Endothelial cell of umbilical vein (primary cell): ENCODE results near the gene KXD1.

Experiments
- CTCF ChIP-seq, 2 donors: IDR thresholded peaks; 1 replicate in 1 of 2; 2 replicates in 1 of 2; pipeline ENCODE4 v1.5.1; 2011; ENCODE audit warnings: low read length in 2 of 2, mild to moderate bottlenecking in 2 of 2, moderate library complexity in 2 of 2, control low read depth in 1 of 2, inconsistent platforms in 1 of 2, low read depth in 1 of 2; ENCODE audit not compliant: insufficient read depth in 1 of 2; ENCODE audit errors: extremely low read depth in 1 of 2
- EZH2 ChIP-seq: IDR thresholded peaks from 2 replicates; pipeline ENCODE4 v1.6.1; 2012; ENCODE audit warnings: borderline replicate concordance, low read depth, mild to moderate bottlenecking, moderate library complexity, low read length, inconsistent platforms; ENCODE audit not compliant: severe bottlenecking
- JUN ChIP-seq: IDR thresholded peaks from 2 replicates; pipeline ENCODE4 v1.6.1; 2011; ENCODE audit warnings: borderline replicate concordance, low read depth; ENCODE audit not compliant: insufficient read length, insufficient read depth
- MAX ChIP-seq: IDR thresholded peaks from 2 replicates; pipeline ENCODE4 v1.6.1; 2011; ENCODE audit not compliant: insufficient read depth, insufficient read length
- MYC ChIP-seq: IDR thresholded peaks from one replicate; pipeline ENCODE4 v1.6.1; 2011; ENCODE audit warnings: mild to moderate bottlenecking, low read depth, low read length
- POLR2A ChIP-seq: IDR thresholded peaks from 2 replicates; pipeline ENCODE4 v1.6.1; 2012; ENCODE audit warnings: low read depth, mild to moderate bottlenecking, control low read depth, low read length

GRCh38 chr19:18558202-18558555, 509 bp downstream of the KXD1 start:
- TF ChIP-seq MAX (no peak), POLR2A (no peak), CTCF (IDR thresholded peaks at IDR 0.05; ENCODE audit: extremely low read depth in 1 of 2, insufficient read depth in 1 of 2, low read depth in 1 of 2, low read length in 2 of 2) (no peak), EZH2 (no peak), MYC (no peak), JUN (no peak)
